Caco-2 (cell line): ENCODE measurements around the gene CCDC185. TPM values are rescaled to one million over a fixed set of nuclear protein-coding genes. Genes with fewer than 3 reads are reported as not detected.

Experiments used
- BruUV-seq: library from RNA; stranded (reverse); fragments of 400-500 nt; replicated peaks from 2 replicates; lab custom pipeline; 2021; lab: Mats Ljungman, UMichigan
- CTCF ChIA-PET: fragments of 300-600 bp; sonication (Branson Sonifier 250); formaldehyde crosslinking; loops from one replicate; lab custom pipeline; 2022; ENCODE audit warnings: antibody characterized with exemption; lab: Charles Lee
- POLR2A ChIA-PET: fragments of 300-600 bp; sonication (Branson Sonifier 250); formaldehyde crosslinking; loops from one replicate; lab custom pipeline; 2022; ENCODE audit warnings: antibody characterized with exemption; lab: Charles Lee
- DNase-seq, 2 experiments: peaks; one replicate each; pipeline versions ENCODE4 v3.0.0 to v3.0.0-alpha.2; 2020 to 2022
- H3K27me3 ChIP-seq: replicated peaks from 2 replicates; pipeline ENCODE4 v1.6.0; 2011; ENCODE audit warnings: low read length; ENCODE audit not compliant: control insufficient read depth, insufficient read depth
- H3K36me3 ChIP-seq: 2 replicates; pipeline ENCODE4 v1.5.1; 2011; ENCODE audit warnings: low read length; ENCODE audit not compliant: control insufficient read depth, insufficient read depth
- H3K4me1 ChIP-seq: fragments of 250-450 bp; sonication (Bioruptor Pico); 2 replicates; pipeline ENCODE4 v1.5.1; 2020; ENCODE audit warnings: mild to moderate bottlenecking
- H3K4me3 ChIP-seq: 2 replicates; pipeline ENCODE4 v1.5.1; 2011; ENCODE audit warnings: low read depth, mild to moderate bottlenecking, control low read depth, low read length
- H3K9me3 ChIP-seq: fragments of 250-450 bp; sonication (Bioruptor Pico); 2 replicates; pipeline ENCODE4 v1.5.1; 2020; ENCODE audit warnings: mild to moderate bottlenecking, moderate library complexity
- H3K27ac Mint-ChIP-seq: one replicate; pipeline ENCODE4 v1.8.0; 2022; ENCODE audit warnings: mixed read lengths; ENCODE audit not compliant: unreplicated experiment
- H3K27me3 Mint-ChIP-seq: one replicate; pipeline ENCODE4 v1.8.0; 2022; ENCODE audit warnings: mixed read lengths; ENCODE audit not compliant: insufficient read depth, unreplicated experiment
- H3K36me3 Mint-ChIP-seq: one replicate; pipeline ENCODE4 v1.8.0; 2022; ENCODE audit warnings: mild to moderate bottlenecking, mixed read lengths; ENCODE audit not compliant: insufficient read depth, unreplicated experiment
- H3K4me1 Mint-ChIP-seq: one replicate; pipeline ENCODE4 v1.8.0; 2022; ENCODE audit warnings: low read depth, mixed read lengths; ENCODE audit not compliant: unreplicated experiment
- H3K4me3 Mint-ChIP-seq: one replicate; pipeline ENCODE4 v1.8.0; 2022; ENCODE audit warnings: mild to moderate bottlenecking, moderate library complexity, mixed read lengths; ENCODE audit not compliant: unreplicated experiment
- H3K9me3 Mint-ChIP-seq: one replicate; pipeline ENCODE4 v1.8.0; 2022; ENCODE audit warnings: mixed read lengths; ENCODE audit not compliant: unreplicated experiment
- CTCF ChIP-seq, 2 experiments: fragments of 200-600 bp in 1 of 2; IDR thresholded peaks; 1 replicate in 1 of 2; 2 replicates in 1 of 2; pipeline versions ENCODE4 v1.5.1 to v1.8.0; 2011 to 2022; ENCODE audit warnings: antibody characterized with exemption in 1 of 2, control low read depth in 1 of 2, inconsistent platforms in 1 of 2, low read depth in 1 of 2, low read length in 1 of 2, mild to moderate bottlenecking in 1 of 2, moderate library complexity in 1 of 2; ENCODE audit not compliant: insufficient read depth in 1 of 2, severe bottlenecking in 1 of 2, unreplicated experiment in 1 of 2
- intact Hi-C: fragments of 100-400 bp; cut with micrococcal nuclease; formaldehyde crosslinking; loops from one replicate; pipeline ENCODE4 v1.10.0; 2022; ENCODE audit not compliant: unreplicated experiment
- total RNA-seq: library from RNA; stranded (reverse); gene quantifications from 2 replicates; pipeline ENCODE4 v1.2.3, GENCODE V29; 2022

CCDC185 gene
- total RNA-seq, 1 experiment from 2014 or later = not detected

- H3K4me1 ChIP-seq = no peaks in the 10 kb centered on the region
- POLR2A ChIA-PET = no interaction called here
- CTCF ChIA-PET = no interaction called here
Observed at GRCh38 chr1:223348439-223348838, 44.8 kb upstream of the CCDC185 start.

DNA sequence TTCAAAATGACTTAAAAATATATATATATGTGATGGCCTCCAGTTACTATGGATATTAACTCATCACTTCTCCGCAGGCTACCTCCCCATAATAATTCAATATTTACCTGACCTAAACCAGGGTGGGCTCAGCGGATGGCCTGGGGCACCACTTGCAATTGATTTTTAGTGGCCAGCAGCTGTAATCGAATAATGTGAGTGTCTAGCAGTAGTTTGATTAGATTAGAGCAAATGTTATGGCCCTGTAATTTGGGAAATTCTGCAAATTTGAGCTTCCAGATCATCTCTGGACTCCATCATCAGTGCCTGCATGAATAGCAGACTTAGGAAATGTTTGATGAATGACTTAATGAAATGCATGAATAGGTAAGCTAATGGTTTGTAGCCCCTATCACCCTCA lies 44.0 kb upstream of the CCDC185 start:
- intact Hi-C loops = loop anchor here (10.0 kb wide), 1 partner anchor 336 kb away; no protein-coding TSS in a partner anchor
- DNase-seq = no peak
- Histone ChIP-seq H3K36me3 (peaks cover 2% of the 10 kb centered on the region; the same call in 1 of the 2 replicates), H3K27me3 (no peaks in the 10 kb centered on the region), H3K9me3 (no peaks in the 10 kb centered on the region), H3K4me1 (no peaks in the 10 kb centered on the region), H3K4me3 (no peak overlapping the region)
- no peaks in the 10 kb centered on the region for H3K27me3 Mint-ChIP-seq
- peaks cover 5% of the 10 kb centered on the region for H3K36me3 Mint-ChIP-seq
- BruUV-seq = no TSS peak
- no peak overlapping the region for H3K4me3 Mint-ChIP-seq
- no peak for TF ChIP-seq CTCF (IDR thresholded peaks at IDR 0.05; ENCODE audit: insufficient read depth in 1 of 2, low read depth in 1 of 2, low read length in 1 of 2, severe bottlenecking in 1 of 2, unreplicated experiment in 1 of 2)
- peaks cover 6% of the 10 kb centered on the region for H3K4me1 Mint-ChIP-seq
- CTCF ChIA-PET = no interaction called here
- POLR2A ChIA-PET = no interaction called here
- H3K27ac Mint-ChIP-seq = no peak overlapping the region
- no peaks in the 10 kb centered on the region for H3K9me3 Mint-ChIP-seq

More at GRCh38 chr1:223348439-223348838, 44.8 kb upstream of the CCDC185 start:
- Mint-ChIP-seq H3K9me3 (no peaks in the 10 kb centered on the region), H3K4me1 (peaks cover 6% of the 10 kb centered on the region), H3K4me3 (no peak overlapping the region), H3K27me3 (no peaks in the 10 kb centered on the region), H3K36me3 (peaks cover 5% of the 10 kb centered on the region), H3K27ac (no peak overlapping the region)
- TF ChIP-seq CTCF (IDR thresholded peaks at IDR 0.05; ENCODE audit: insufficient read depth in 1 of 2, low read depth in 1 of 2, low read length in 1 of 2, severe bottlenecking in 1 of 2, unreplicated experiment in 1 of 2) = no peak
- intact Hi-C loops = loop anchor here (10.0 kb wide), 1 partner anchor 336 kb away; no protein-coding TSS in a partner anchor
- no peak overlapping the region for H3K4me3 ChIP-seq
- H3K27me3 ChIP-seq = no peaks in the 10 kb centered on the region
- no peaks in the 10 kb centered on the region for H3K9me3 ChIP-seq
- peaks cover 2% of the 10 kb centered on the region; the same call in 1 of the 2 replicates for H3K36me3 ChIP-seq
- BruUV-seq = no TSS peak
- no peak for DNase-seq

- peaks cover 1% of the 10 kb centered on the region for H3K4me1 Mint-ChIP-seq
- no peak for TF ChIP-seq CTCF (IDR thresholded peaks at IDR 0.05; ENCODE audit: insufficient read depth in 1 of 2, low read depth in 1 of 2, low read length in 1 of 2, severe bottlenecking in 1 of 2, unreplicated experiment in 1 of 2)
- Histone ChIP-seq H3K4me1 (no peaks in the 10 kb centered on the region), H3K9me3 (no peaks in the 10 kb centered on the region), H3K27me3 (no peaks in the 10 kb centered on the region), H3K4me3 (no peak overlapping the region), H3K36me3 (peaks cover 2% of the 10 kb centered on the region; the same call in 1 of the 2 replicates)
- DNase-seq = no peak
- no TSS peak for BruUV-seq
- intact Hi-C loops = no loop called here
- CTCF ChIA-PET = interaction anchor here (0.6 to 1.0 kb wide), 2 partner anchors 9 to 402 kb away, joined by 3 to 4 read pairs; no protein-coding TSS in a partner anchor
- H3K27ac Mint-ChIP-seq = no peak overlapping the region
- no peaks in the 10 kb centered on the region for H3K9me3 Mint-ChIP-seq
- POLR2A ChIA-PET = no interaction called here
- peaks cover 4% of the 10 kb centered on the region for H3K36me3 Mint-ChIP-seq
- H3K4me3 Mint-ChIP-seq = no peak overlapping the region
- H3K27me3 Mint-ChIP-seq = no peaks in the 10 kb centered on the region
Observed at GRCh38 chr1:223350361-223350908, 42.8 kb upstream of the CCDC185 start.
